ENCODE results near the gene LY9. TPM values are rescaled to one million over a fixed set of nuclear protein-coding genes. Genes with fewer than 3 reads are reported as not detected.
"Not testable (repeated sequence)": the region's sequence is repeated elsewhere in the genome, so short reads cannot be mapped to it uniquely, and the experiment has no call there.

Gene LY9
- polyA plus RNA-seq, 1 of the 3 experiments (the other 2 are of a cell fraction): not detected

GRCh38 chr1:160781914-160782689, 13.9 kb upstream of the LY9 start:
- TF ChIP-seq MEF2A (IDR thresholded peaks at IDR 0.05; ENCODE audit: borderline replicate concordance, low read depth): no peak
- no peak for TF ChIP-seq SMC3 (IDR thresholded peaks at IDR 0.05; ENCODE audit: low read depth, low read length)
- TF ChIP-seq RXRA (IDR thresholded peaks at IDR 0.05; ENCODE audit: borderline replicate concordance, low read depth): no peak
- TF ChIP-seq TEAD4 (IDR thresholded peaks at IDR 0.05; ENCODE audit: borderline replicate concordance, insufficient read depth): no peak
- no peak for TF ChIP-seq MAX (IDR thresholded peaks at IDR 0.05; ENCODE audit: low read depth)
- no peak for TF ChIP-seq NFIC (IDR thresholded peaks at IDR 0.05; ENCODE audit: borderline replicate concordance)
- TF ChIP-seq NRF1 (IDR thresholded peaks at IDR 0.05; ENCODE audit: low read depth, low read length): no peak
- TF ChIP-seq REST (IDR thresholded peaks at IDR 0.05; ENCODE audit: low read depth, low read length): no peak
- TF ChIP-seq MXI1 (IDR thresholded peaks at IDR 0.05; ENCODE audit: low read depth, low read length): no peak
- no peak for TF ChIP-seq YY1 (IDR thresholded peaks at IDR 0.05; ENCODE audit: low read depth)
- no peak for TF ChIP-seq POLR2AphosphoS5 (IDR thresholded peaks at IDR 0.05; ENCODE audit: low read depth, low read length)
- no peak for TF ChIP-seq RFX5 (IDR thresholded peaks at IDR 0.05; ENCODE audit: low read length)
- no peak for TF ChIP-seq FOSL2 (IDR thresholded peaks at IDR 0.05; ENCODE audit: borderline replicate concordance, low read depth)
- TF ChIP-seq ZBTB33 (IDR thresholded peaks at IDR 0.05; ENCODE audit: borderline replicate concordance, low read depth): no peak
- TF ChIP-seq FOXJ3 (CRISPR knock-in tag; IDR thresholded peaks at IDR 0.05): no peak
- TF ChIP-seq FOXM1 (IDR thresholded peaks at IDR 0.05; ENCODE audit: low read depth): no peak
- TF ChIP-seq ELF1 (IDR thresholded peaks at IDR 0.05): no peak
- H4K20me1 ChIP-seq (ENCODE audit: insufficient read depth): no peaks in the 10 kb centered on the region

GRCh38 chr1:160782988-160783765, 12.8 kb upstream of the LY9 start:
- H2AFZ ChIP-seq (ENCODE audit: low read depth); CTCF ChIA-PET; H3K9ac ChIP-seq; H3K27me3 ChIP-seq (ENCODE audit: insufficient read depth); H3K4me3 ChIP-seq (ENCODE audit: low read depth in 2 of 2, low read length in 1 of 2); H3K9me3 ChIP-seq; H3K4me1 ChIP-seq (ENCODE audit: control insufficient read depth in 1 of 2, insufficient read depth in 2 of 2, low read depth in 1 of 2, low read length in 1 of 2); H3F3A ChIP-seq (replicated peaks; ENCODE audit: insufficient read depth); H3K27ac ChIP-seq (ENCODE audit: low read depth in 2 of 2, low read length in 1 of 2); H3K9me2 ChIP-seq; H3K79me2 ChIP-seq (ENCODE audit: insufficient read depth); H3K4me2 ChIP-seq; H3K36me3 ChIP-seq (replicated peaks in 1 of 2; ENCODE audit: control insufficient read depth in 1 of 2, insufficient read depth in 2 of 2, low read length in 1 of 2); POLR2A ChIA-PET; H4K20me1 ChIP-seq (ENCODE audit: insufficient read depth); DNase-seq: not testable (repeated sequence)
- WGBS (ENCODE audit: low lambda C conversion rate): 39% methylated on average over 8 of the region's 25 CpGs

More at GRCh38 chr1:160781914-160782689, 13.9 kb upstream of the LY9 start:
- Histone ChIP-seq H3K36me3 (replicated peaks in 1 of 2; ENCODE audit: control insufficient read depth in 1 of 2, insufficient read depth in 2 of 2, low read length in 1 of 2) (no peaks in the 10 kb centered on the region), H3F3A (replicated peaks; ENCODE audit: insufficient read depth) (no peaks in the 10 kb centered on the region), H3K27me3 (ENCODE audit: insufficient read depth) (no peaks in the 10 kb centered on the region), H3K4me3 (ENCODE audit: low read depth in 2 of 2, low read length in 1 of 2) (no peak overlapping the region), H3K4me1 (ENCODE audit: control insufficient read depth in 1 of 2, insufficient read depth in 2 of 2, low read depth in 1 of 2, low read length in 1 of 2) (no peaks in the 10 kb centered on the region), H3K9me3 (no peaks in the 10 kb centered on the region), H2AFZ (ENCODE audit: low read depth) (no peak overlapping the region; the same call in 1 of the 2 replicates), H3K4me2 (no peak overlapping the region), H3K9ac (no peak overlapping the region), H3K27ac (ENCODE audit: low read depth in 2 of 2, low read length in 1 of 2) (no peak overlapping the region), H3K9me2 (no peaks in the 10 kb centered on the region), H3K79me2 (ENCODE audit: insufficient read depth) (no peaks in the 10 kb centered on the region)
- 16% methylated on average over 9 of the region's 9 CpGs for WGBS (ENCODE audit: low lambda C conversion rate)
- POLR2A ChIA-PET: no interaction called here
- no peak for DNase-seq
- CTCF ChIA-PET: no interaction called here

Measured in SK-N-SH (cell line).